Pancreas (tissue), 10 donors: ENCODE data around the gene CHCHD3. TPM values are rescaled to one million over a fixed set of nuclear protein-coding genes. Genes with fewer than 3 reads are reported as not detected.

Experiments used
- ATAC-seq, 4 donors: fragments of 200-7000 bp; cut with Tn5 transposase; one replicate each; pipeline versions ENCODE4 v1.8.0 to v1.9.1; 2020; ENCODE audit warnings: mild to moderate bottlenecking in 4 of 4, moderate library complexity in 4 of 4
- DNase-seq, 6 donors: peaks; one replicate each; pipeline ENCODE4 v3.0.0-alpha.2; 2020
- FAIRE-seq: peaks from 2 replicates; lab custom pipeline; 2012; peaks lifted over from hg19 to GRCh38; lab: Jason Lieb, UNC
- H3K27ac ChIP-seq, 4 donors: fragments of 200-600 bp; sonication (generic); 1 replicate in 3 of 4; 2 replicates in 1 of 4; pipeline versions ENCODE4 v1.5.0 to v1.8.0; 2020
- H3K27me3 ChIP-seq, 4 donors: fragments of 200-600 bp; one replicate each; pipeline ENCODE4 v1.8.0; 2021
- H3K36me3 ChIP-seq, 3 donors: fragments of 200-600 bp; sonication (generic) in 1 of 3; one replicate each; pipeline versions ENCODE4 v1.5.0 to v1.8.0; 2020 to 2021
- H3K4me1 ChIP-seq, 3 donors: fragments of 200-600 bp; one replicate each; pipeline ENCODE4 v1.8.0; 2021
- H3K4me3 ChIP-seq, 4 donors: fragments of 200-600 bp; sonication (generic) in 2 of 4; one replicate each; pipeline versions ENCODE4 v1.5.0 to v1.8.0; 2020 to 2021
- H3K9me3 ChIP-seq, 4 donors: fragments of 200-600 bp; one replicate each; pipeline ENCODE4 v1.8.0; 2021
- WGBS, 2 donors: extraction: QIAGEN DNeasy Blood & Tissue Kit; methylation state at CpG; one replicate each; pipeline ENCODE4 v1.1.7; 2013; 5-methylcytosine and 5-hydroxymethylcytosine counted together
- intact Hi-C, 3 donors: fragments of 100-400 bp; cut with DNase I; formaldehyde crosslinking; loops; one replicate each; pipeline versions ENCODE4 v1.11.1 to v1.14.2; 2022
- polyA plus RNA-seq, 2 donors: library from polyadenylated mRNA; stranded (reverse); fragments of 200-250 nt; gene quantifications; one replicate each; pipeline ENCODE4 v1.2.3, GENCODE V29; 2013
- total RNA-seq, 6 donors: library from RNA; stranded (reverse); fragmentation: NEBNext Ultra II Directional in 4 of 6; extraction: Animal tissue kit (Norgen Biotek cat#: 25700) in 4 of 6; gene quantifications; one replicate each; pipeline versions ENCODE4 v1.2.1 to v1.2.4, GENCODE V29; 2021 to 2023
- TF ChIP-seq, protein P1 (sequence below), 4 donors: fragments of 200-600 bp; sonication (generic) in 3 of 4; IDR thresholded peaks; one replicate each; pipeline versions ENCODE4 v1.5.0 to v1.8.0; 2021; ENCODE audit warnings: antibody characterized with exemption in 4 of 4
- donor health status: healthy with polysubstance abuse.
- donor health status: DM: no; HTN: no; CAD: no; lungs with moderate emphysema.
- donor health status: DM: no; HTN: no; CAD: no.
- donor health status: control.
- donor health status: control.
- donor health status: Bipolar disorder and iron deficiency.
- donor health status: DM: yes; HTN: yes; CAD: no.
- donor health status: DM: no; HTN: no; CAD: no.
- donor health status: DM: no; HTN: no; CAD: no.
- donor health status: DM: yes; HTN: yes; CAD: no.

Gene CHCHD3
- total and polyA plus RNA-seq, 8 donors: 7.9 to 23.2 (median 19.3) TPM

DNA sequence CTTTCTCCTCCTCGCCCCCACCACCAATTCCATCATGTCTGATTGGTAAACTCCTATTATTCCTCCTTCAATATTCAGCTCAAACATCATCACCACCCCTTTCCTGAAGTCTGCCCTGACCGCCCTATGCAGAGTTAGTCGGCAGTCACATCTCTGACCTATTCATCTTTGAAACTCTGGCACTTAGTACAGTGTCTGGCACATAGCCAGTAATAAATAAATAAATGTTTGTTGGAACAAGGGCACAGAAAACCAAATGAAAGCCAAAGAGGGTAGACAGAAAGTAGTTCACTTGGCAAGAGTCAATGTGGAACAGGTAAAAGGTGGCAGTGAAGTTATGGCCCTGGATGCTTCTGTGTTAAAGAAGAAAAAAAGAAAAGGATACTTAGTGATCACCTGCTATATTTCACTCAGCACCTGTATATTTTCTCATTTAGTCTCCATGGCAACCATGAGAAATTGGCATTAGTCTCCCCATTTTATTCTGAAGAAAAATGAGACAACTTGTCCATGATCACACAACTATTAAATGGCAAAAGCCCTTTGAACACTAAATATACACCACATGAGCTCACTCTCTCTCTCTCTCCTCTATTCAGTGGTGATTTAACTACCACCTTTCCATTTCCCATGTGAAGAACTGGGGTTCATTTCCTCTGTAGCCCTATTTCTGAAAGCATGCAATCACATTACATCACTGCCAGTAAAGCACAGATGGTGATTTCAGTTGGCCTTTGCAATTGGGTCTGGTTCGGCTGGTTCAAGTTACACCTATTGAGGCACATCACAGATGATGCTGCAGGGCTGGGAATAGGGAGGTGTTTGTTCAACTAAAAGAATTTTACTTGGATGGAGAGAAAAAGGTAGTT is 25.3 kb downstream of the CHCHD3 start:
- Histone ChIP-seq H3K9me3 (no peaks in the 10 kb centered on the region), H3K27me3 (no peaks in the 10 kb centered on the region), H3K36me3 (no peaks in the 10 kb centered on the region), H3K4me1 (peaks cover 22 to 31% (median 27%) of the 10 kb centered on the region in 3 donors), H3K27ac (peak overlapping the region in 2 of 4 donors; percentile 8 to 57), H3K4me3 (no peak overlapping the region)
- peak in 2 of 6 donors; percentile 29 to 42 for DNase-seq
- no peak for FAIRE-seq
- 42 to 49% methylated on average over 4 of the region's 4 CpGs for WGBS, 2 donors
- TF ChIP-seq, protein P1, sequence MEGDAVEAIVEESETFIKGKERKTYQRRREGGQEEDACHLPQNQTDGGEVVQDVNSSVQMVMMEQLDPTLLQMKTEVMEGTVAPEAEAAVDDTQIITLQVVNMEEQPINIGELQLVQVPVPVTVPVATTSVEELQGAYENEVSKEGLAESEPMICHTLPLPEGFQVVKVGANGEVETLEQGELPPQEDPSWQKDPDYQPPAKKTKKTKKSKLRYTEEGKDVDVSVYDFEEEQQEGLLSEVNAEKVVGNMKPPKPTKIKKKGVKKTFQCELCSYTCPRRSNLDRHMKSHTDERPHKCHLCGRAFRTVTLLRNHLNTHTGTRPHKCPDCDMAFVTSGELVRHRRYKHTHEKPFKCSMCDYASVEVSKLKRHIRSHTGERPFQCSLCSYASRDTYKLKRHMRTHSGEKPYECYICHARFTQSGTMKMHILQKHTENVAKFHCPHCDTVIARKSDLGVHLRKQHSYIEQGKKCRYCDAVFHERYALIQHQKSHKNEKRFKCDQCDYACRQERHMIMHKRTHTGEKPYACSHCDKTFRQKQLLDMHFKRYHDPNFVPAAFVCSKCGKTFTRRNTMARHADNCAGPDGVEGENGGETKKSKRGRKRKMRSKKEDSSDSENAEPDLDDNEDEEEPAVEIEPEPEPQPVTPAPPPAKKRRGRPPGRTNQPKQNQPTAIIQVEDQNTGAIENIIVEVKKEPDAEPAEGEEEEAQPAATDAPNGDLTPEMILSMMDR (IDR thresholded peaks at IDR 0.05): no peak
- ATAC-seq: peak; percentile 14 to 63 (median 43)
- intact Hi-C loops: no loop called here

DNA sequence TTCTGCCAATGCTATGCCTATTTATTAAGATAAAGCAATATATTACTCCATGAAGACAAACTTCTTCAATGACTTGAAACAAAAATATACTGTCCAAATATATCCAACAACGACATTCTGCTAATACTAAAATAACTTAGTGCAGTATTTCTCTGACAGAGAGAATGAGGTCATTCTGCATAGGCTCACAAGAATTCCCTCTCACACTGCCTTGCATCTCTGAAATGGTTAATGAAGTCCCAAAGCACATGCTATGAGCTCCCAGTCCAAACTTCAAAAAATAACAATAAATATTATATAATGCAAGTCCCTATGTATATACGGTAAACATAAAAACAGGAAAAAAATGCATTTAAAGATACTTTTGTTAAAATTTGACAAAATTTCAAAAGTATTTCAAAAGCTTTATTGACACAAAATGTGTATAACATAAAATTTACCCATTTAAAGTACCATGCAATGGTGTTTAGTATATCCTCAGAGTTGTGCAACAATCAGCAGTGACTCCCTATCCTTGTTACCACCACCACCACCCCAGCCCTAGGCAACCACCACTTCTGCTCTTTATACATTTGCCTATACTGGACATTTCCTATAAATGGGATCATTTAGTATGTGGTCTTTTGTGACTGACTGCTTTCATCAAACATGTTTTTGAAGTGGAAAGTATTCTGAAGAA is 27.6 kb downstream of the CHCHD3 start:
- WGBS, 2 donors: 68 to 74% methylated on average over 2 of the region's 2 CpGs
- no peaks in the 10 kb centered on the region for H3K36me3 ChIP-seq
- no peaks in the 10 kb centered on the region for H3K9me3 ChIP-seq
- FAIRE-seq (no peak), ATAC-seq (no peak), DNase-seq (no peak)
- TF ChIP-seq, protein P1 (IDR thresholded peaks at IDR 0.05): no peak
- H3K4me3 ChIP-seq: no peak overlapping the region
- H3K27ac ChIP-seq: no peak overlapping the region
- H3K27me3 ChIP-seq: no peaks in the 10 kb centered on the region
- intact Hi-C loops: no loop called here
- H3K4me1 ChIP-seq: peaks cover 15 to 21% (median 20%) of the 10 kb centered on the region in 3 donors

DNA sequence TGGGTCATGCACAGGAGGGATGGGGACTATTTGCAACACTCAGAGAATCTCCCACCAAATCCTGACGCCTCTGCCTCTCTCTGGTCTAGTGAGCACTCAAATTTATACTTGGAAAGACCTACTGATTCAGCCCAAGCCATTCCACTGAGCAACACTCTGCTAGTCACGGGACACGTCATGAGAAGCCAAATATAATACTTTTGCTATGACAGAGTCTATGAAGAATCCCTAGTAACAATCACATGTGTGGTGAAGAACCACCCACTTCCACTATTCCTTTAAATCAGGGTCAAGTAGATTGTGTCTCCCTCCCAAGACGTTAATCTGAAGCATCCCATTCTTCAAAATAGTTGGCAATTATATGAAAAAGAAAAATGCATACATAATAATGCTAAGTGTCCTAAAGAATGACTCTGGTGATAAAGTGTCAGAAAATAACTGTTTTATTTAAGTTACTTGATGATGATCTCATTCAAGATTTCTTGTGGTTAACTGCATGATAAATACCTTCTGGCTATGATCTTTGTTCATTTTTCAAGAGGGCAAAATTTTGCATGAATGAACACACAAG is 28.5 kb downstream of the CHCHD3 start:
- ATAC-seq: peak in 2 of 4 donors; percentile 27 to 34
- Histone ChIP-seq H3K27me3 (no peaks in the 10 kb centered on the region), H3K4me1 (peaks cover 14 to 19% (median 16%) of the 10 kb centered on the region in 3 donors), H3K36me3 (no peaks in the 10 kb centered on the region), H3K4me3 (no peak overlapping the region), H3K9me3 (no peaks in the 10 kb centered on the region), H3K27ac (no peak overlapping the region)
- intact Hi-C loops: no loop called here
- DNase-seq: no peak
- 83 to 86% methylated on average over 4 of the region's 4 CpGs for WGBS, 2 donors
- TF ChIP-seq, protein P1 (IDR thresholded peaks at IDR 0.05): no peak
- FAIRE-seq: no peak

DNA sequence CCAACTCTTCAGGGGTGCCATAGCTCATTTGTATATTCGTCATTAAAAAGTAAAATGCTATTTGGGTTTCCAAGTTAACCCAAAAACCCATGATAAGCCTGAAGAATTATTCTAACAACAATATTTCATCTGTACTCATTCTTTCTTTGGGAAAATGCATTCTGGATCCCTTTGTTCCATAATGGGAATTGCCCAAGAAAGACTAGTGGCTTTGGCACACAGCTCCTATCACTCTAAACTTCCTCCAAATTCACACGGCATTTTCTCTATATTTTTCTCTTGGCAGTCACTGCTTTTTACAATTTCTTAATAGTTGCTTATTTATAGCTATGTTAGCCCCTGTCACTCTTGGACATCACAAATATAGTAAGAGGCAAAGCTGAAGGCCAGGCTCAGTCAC is 29.1 kb downstream of the CHCHD3 start:
- Histone ChIP-seq H3K27ac (no peak overlapping the region), H3K9me3 (no peaks in the 10 kb centered on the region), H3K27me3 (no peaks in the 10 kb centered on the region), H3K36me3 (no peaks in the 10 kb centered on the region), H3K4me1 (peaks cover 14 to 19% (median 16%) of the 10 kb centered on the region in 3 donors), H3K4me3 (no peak overlapping the region)
- no peak for FAIRE-seq
- no peak for ATAC-seq
- TF ChIP-seq, protein P1 (IDR thresholded peaks at IDR 0.05): no peak
- 73 to 85% methylated on average over 2 of the region's 2 CpGs for WGBS, 2 donors
- no peak for DNase-seq
- intact Hi-C loops: no loop called here
